CD4-positive, CD25-positive, alpha-beta regulatory T cell (primary cell): ENCODE results near the gene C2CD3. TPM values are rescaled to one million over a fixed set of nuclear protein-coding genes. Genes with fewer than 3 reads are reported as not detected.
"Not testable (repeated sequence)": the region's sequence is repeated elsewhere in the genome, so short reads cannot be mapped to it uniquely, and the experiment has no call there.

Source experiments
- ATAC-seq, 2 donors: fragments of 150-1000 bp; cut with Tn5 transposase; one replicate each; pipeline ENCODE4 v1.10.0; 2021; ENCODE audit warnings: low read depth in 2 of 2, moderate number of reproducible peaks in 2 of 2, moderate library complexity in 1 of 2
- DNase-seq, 3 donors: peaks; one replicate each; pipeline versions ENCODE4 v3.0.0 to v3.0.0-alpha.2; 2012 to 2022; ENCODE audit warnings: mixed read lengths in 1 of 3
- H3K27ac ChIP-seq: one replicate; pipeline ENCODE4 v1.7.0; 2013; ENCODE audit warnings: mild to moderate bottlenecking, low read length; ENCODE audit not compliant: insufficient read depth, poor library complexity, severe bottlenecking
- H3K27me3 ChIP-seq: one replicate; pipeline ENCODE4 v1.7.0; 2013; ENCODE audit warnings: low read length; ENCODE audit not compliant: control insufficient read depth, insufficient read depth
- H3K36me3 ChIP-seq: one replicate; pipeline ENCODE4 v1.7.0; 2013; ENCODE audit warnings: mild to moderate bottlenecking, low read length, moderate library complexity; ENCODE audit not compliant: control insufficient read depth, insufficient read depth
- H3K4me1 ChIP-seq: 2 replicates; pipeline ENCODE4 v1.7.0; 2013; ENCODE audit warnings: mild to moderate bottlenecking, low read length; ENCODE audit not compliant: insufficient read depth, control insufficient read depth, poor library complexity, severe bottlenecking
- H3K4me3 ChIP-seq: one replicate; pipeline ENCODE4 v1.7.0; 2013; ENCODE audit warnings: low read depth, mild to moderate bottlenecking, low read length, moderate library complexity
- H3K9me3 ChIP-seq, 2 experiments: 1 replicate in 1 of 2; 2 replicates in 1 of 2; pipeline ENCODE4 v1.7.0; 2013; ENCODE audit warnings: low read length in 2 of 2, mild to moderate bottlenecking in 1 of 2, moderate library complexity in 1 of 2; ENCODE audit not compliant: control insufficient read depth in 2 of 2
- H3K27ac Mint-ChIP-seq, 3 donors: one replicate each; pipeline ENCODE4 v1.8.0; 2020 to 2022; ENCODE audit warnings: mild to moderate bottlenecking in 3 of 3, mixed read lengths in 3 of 3, moderate library complexity in 2 of 3
- H3K27me3 Mint-ChIP-seq: one replicate; pipeline ENCODE4 v1.8.0; 2022; ENCODE audit warnings: mild to moderate bottlenecking, mixed read lengths
- H3K36me3 Mint-ChIP-seq: one replicate; pipeline ENCODE4 v1.8.0; 2020; ENCODE audit warnings: mixed read lengths
- H3K4me1 Mint-ChIP-seq, 4 donors: one replicate each; pipeline ENCODE4 v1.8.0; 2020 to 2022; ENCODE audit warnings: mixed read lengths in 4 of 4, mild to moderate bottlenecking in 1 of 4
- H3K4me3 Mint-ChIP-seq, 4 donors: one replicate each; pipeline ENCODE4 v1.8.0; 2020 to 2022; ENCODE audit warnings: mild to moderate bottlenecking in 4 of 4, mixed read lengths in 4 of 4, moderate library complexity in 3 of 4
- H3K9me3 Mint-ChIP-seq, 7 donors: one replicate each; pipeline ENCODE4 v1.8.0; 2020 to 2022; ENCODE audit warnings: mixed read lengths in 7 of 7, mild to moderate bottlenecking in 3 of 7, moderate library complexity in 2 of 7
- polyA plus RNA-seq, 4 donors: library from polyadenylated mRNA; unstranded; fragments of 300-500 nt; fragmentation: Illumina TruSeq; gene quantifications; one replicate each; pipeline ENCODE4 v1.2.3, GENCODE V29; 2021
- total RNA-seq: library from RNA; stranded (reverse); gene quantifications from one replicate; pipeline ENCODE4 v1.2.3, GENCODE V29; 2022

Gene C2CD3
- total and polyA plus RNA-seq, 5 donors from 2014 or later, result 7.2 to 46.4 (median 9.3) TPM

- H3K36me3 ChIP-seq, result peaks cover 74% of the 10 kb centered on the region
Measured at GRCh38 chr11:74090701-74091100, 80.1 kb downstream of the C2CD3 start.

GRCh38 chr11:74086242-74086884 is 84.4 kb downstream of the C2CD3 start:
- Histone ChIP-seq H3K27me3 (no peaks in the 10 kb centered on the region), H3K4me1 (peaks cover 2% of the 10 kb centered on the region), H3K27ac (peak overlapping the region; percentile 5), H3K4me3 (no peak overlapping the region), H3K9me3 (no peaks in the 10 kb centered on the region), H3K36me3 (peaks cover 57% of the 10 kb centered on the region)
- Mint-ChIP-seq H3K4me3 (no peak overlapping the region), H3K27ac (peak overlapping the region; percentile 58 to 88 (median 81)), H3K36me3 (peaks cover 52% of the 10 kb centered on the region), H3K4me1 (peaks cover 0 to 15% (median 6%) of the 10 kb centered on the region in 4 donors), H3K9me3 (no peaks in the 10 kb centered on the region), H3K27me3 (no peaks in the 10 kb centered on the region)
- peak in 2 of 3 donors; percentile 2 to 67 for DNase-seq
- peak in 1 of 2 donors; percentile 50 for ATAC-seq

More at GRCh38 chr11:74090701-74091100, 80.1 kb downstream of the C2CD3 start:
- DNase-seq (peak in 1 of 3 donors; percentile 38), ATAC-seq (no peak)
- Mint-ChIP-seq H3K27me3 (no peaks in the 10 kb centered on the region), H3K9me3 (no peaks in the 10 kb centered on the region), H3K36me3 (peaks cover 37% of the 10 kb centered on the region), H3K4me1 (peaks cover 0 to 7% (median 6%) of the 10 kb centered on the region in 4 donors), H3K27ac (no peak overlapping the region), H3K4me3 (no peak overlapping the region)
- peaks cover 2% of the 10 kb centered on the region for H3K4me1 ChIP-seq
- H3K27ac ChIP-seq, result no peak overlapping the region
- H3K4me3 ChIP-seq, result no peak overlapping the region
- H3K9me3 ChIP-seq, result no peaks in the 10 kb centered on the region
- H3K27me3 ChIP-seq, result no peaks in the 10 kb centered on the region

GRCh38 chr11:74085542-74085892 is 85.3 kb downstream of the C2CD3 start:
- Histone ChIP-seq H3K27ac (no peak overlapping the region), H3K36me3 (peaks cover 51% of the 10 kb centered on the region), H3K9me3 (no peaks in the 10 kb centered on the region), H3K4me1 (peaks cover 2% of the 10 kb centered on the region), H3K27me3 (no peaks in the 10 kb centered on the region), H3K4me3 (no peak overlapping the region)
- Mint-ChIP-seq H3K4me1 (peaks cover 0 to 15% (median 6%) of the 10 kb centered on the region in 4 donors), H3K27me3 (no peaks in the 10 kb centered on the region), H3K27ac (peak overlapping the region; percentile 15 to 88 (median 81)), H3K4me3 (no peak overlapping the region), H3K9me3 (no peaks in the 10 kb centered on the region), H3K36me3 (peaks cover 55% of the 10 kb centered on the region)
- DNase-seq (peak in 1 of 3 donors; percentile 69), ATAC-seq (no peak)

- Mint-ChIP-seq H3K9me3 (no peaks in the 10 kb centered on the region), H3K4me1 (peaks cover 0 to 15% (median 6%) of the 10 kb centered on the region in 4 donors), H3K4me3 (no peak overlapping the region), H3K27me3 (no peaks in the 10 kb centered on the region), H3K27ac (peak overlapping the region in 2 of 3 donors; percentile 81 to 88), H3K36me3 (peaks cover 55% of the 10 kb centered on the region)
- Histone ChIP-seq H3K36me3 (peaks cover 47% of the 10 kb centered on the region), H3K27ac (no peak overlapping the region), H3K4me3 (no peak overlapping the region), H3K4me1 (peaks cover 2% of the 10 kb centered on the region), H3K27me3 (no peaks in the 10 kb centered on the region), H3K9me3 (no peaks in the 10 kb centered on the region)
- no peak for DNase-seq
- ATAC-seq, result no peak
Measured at GRCh38 chr11:74084796-74085541, 85.8 kb downstream of the C2CD3 start.

- H3K4me1 ChIP-seq, H3K9me3 Mint-ChIP-seq, DNase-seq, H3K4me3 ChIP-seq, H3K27me3 ChIP-seq, H3K4me3 Mint-ChIP-seq, H3K9me3 ChIP-seq, H3K27ac ChIP-seq, H3K27me3 Mint-ChIP-seq, ATAC-seq: not testable (repeated sequence)
- Mint-ChIP-seq H3K36me3 (peaks cover 59% of the 10 kb centered on the region), H3K27ac (peak overlapping the region in 1 of 3 donors; percentile 29), H3K4me1 (peaks cover 0 to 15% (median 6%) of the 10 kb centered on the region in 4 donors)
- H3K36me3 ChIP-seq, result peaks cover 41% of the 10 kb centered on the region
Measured at GRCh38 chr11:74083927-74084326, 86.9 kb downstream of the C2CD3 start.

- Mint-ChIP-seq H3K36me3 (peaks cover 67% of the 10 kb centered on the region), H3K27ac (no peak overlapping the region)
- peaks cover 37% of the 10 kb centered on the region for H3K36me3 ChIP-seq
Measured at GRCh38 chr11:74081428-74081827, 89.4 kb downstream of the C2CD3 start.

GRCh38 chr11:74077193-74077592 is 93.6 kb downstream of the C2CD3 start:
- Mint-ChIP-seq H3K9me3 (no peaks in the 10 kb centered on the region), H3K36me3 (peaks cover 56% of the 10 kb centered on the region), H3K27ac (peak overlapping the region in 2 of 3 donors; percentile 55 to 66), H3K4me3 (no peak overlapping the region), H3K4me1 (peaks cover 4 to 10% (median 8%) of the 10 kb centered on the region in 4 donors), H3K27me3 (no peaks in the 10 kb centered on the region)
- Histone ChIP-seq H3K4me1 (no peaks in the 10 kb centered on the region), H3K4me3 (no peak overlapping the region), H3K36me3 (peaks cover 37% of the 10 kb centered on the region), H3K9me3 (no peaks in the 10 kb centered on the region), H3K27ac (no peak overlapping the region), H3K27me3 (no peaks in the 10 kb centered on the region)
- no peak for ATAC-seq
- DNase-seq, result no peak

More at GRCh38 chr11:74081428-74081827, 89.4 kb downstream of the C2CD3 start:
- ATAC-seq (no peak), DNase-seq (no peak)
- Mint-ChIP-seq H3K4me3 (no peak overlapping the region), H3K9me3 (no peaks in the 10 kb centered on the region), H3K27me3 (no peaks in the 10 kb centered on the region), H3K4me1 (peaks cover 0 to 23% (median 7%) of the 10 kb centered on the region in 4 donors)
- no peaks in the 10 kb centered on the region for H3K4me1 ChIP-seq
- H3K27me3 ChIP-seq, result no peaks in the 10 kb centered on the region
- H3K4me3 ChIP-seq, result no peak overlapping the region
- no peak overlapping the region for H3K27ac ChIP-seq
- no peaks in the 10 kb centered on the region for H3K9me3 ChIP-seq
